Fibroblast of skin of right biceps (primary cell): ENCODE data around the gene RNU6-9.
"Not testable (repeated sequence)": the region's sequence is repeated elsewhere in the genome, so short reads cannot be mapped to it uniquely, and the experiment has no call there.

Experiments
- DNase-seq: peaks from one replicate; pipeline ENCODE4 v3.0.0-alpha.2; 2013

The RNU6-9 gene

GRCh38 chr19:878751-879561, 14.3 kb upstream of the RNU6-9 start:
- DNase-seq = not testable (repeated sequence)

- no peak for DNase-seq
Observed at GRCh38 chr19:879711-880438, 13.4 kb upstream of the RNU6-9 start.

GRCh38 chr19:881385-882071, 11.8 kb upstream of the RNU6-9 start:
- no peak for DNase-seq

- DNase-seq = no peak
Observed at GRCh38 chr19:882871-883497, 10.3 kb upstream of the RNU6-9 start.

GRCh38 chr19:883661-884211, 9.5 kb upstream of the RNU6-9 start:
- DNase-seq = no peak

GRCh38 chr19:884420-885211, 8.7 kb upstream of the RNU6-9 start:
- DNase-seq = no peak

- DNase-seq = no peak
Observed at GRCh38 chr19:885536-886224, 7.6 kb upstream of the RNU6-9 start.

GRCh38 chr19:887072-887471, 6.2 kb upstream of the RNU6-9 start:
- peak; percentile 46 for DNase-seq

GRCh38 chr19:887599-887998, 5.7 kb upstream of the RNU6-9 start:
- no peak for DNase-seq

GRCh38 chr19:888581-889385, 4.5 kb upstream of the RNU6-9 start:
- no peak for DNase-seq

- DNase-seq = no peak
Observed at GRCh38 chr19:889662-890295, 3.5 kb upstream of the RNU6-9 start.

- DNase-seq = no peak
Observed at GRCh38 chr19:890831-891230, 2.5 kb upstream of the RNU6-9 start.

- DNase-seq = not testable (repeated sequence)
Observed at GRCh38 chr19:891421-892200, 1.7 kb upstream of the RNU6-9 start.

GRCh38 chr19:892243-892893, 916 bp upstream of the RNU6-9 start:
- no peak for DNase-seq

GRCh38 chr19:896434-896833, 3.1 kb downstream of the RNU6-9 start:
- no peak for DNase-seq

GRCh38 chr19:896999-897398, 3.7 kb downstream of the RNU6-9 start:
- DNase-seq = no peak

- DNase-seq = no peak
Observed at GRCh38 chr19:897442-898039, 4.3 kb downstream of the RNU6-9 start.

GRCh38 chr19:898663-899062, 5.4 kb downstream of the RNU6-9 start:
- no peak for DNase-seq
